NB4 (cell line): ENCODE data around the gene NPTX2.

Experiments used
- DNase-seq: peaks from one replicate; pipeline ENCODE4 v3.0.0; 2010; ENCODE audit warnings: low read depth
- H3K4me3 ChIP-seq: one replicate; pipeline ENCODE4 v1.5.1; 2011; ENCODE audit warnings: mild to moderate bottlenecking, low read depth, low read length, moderate library complexity
- CTCF ChIP-seq: IDR thresholded peaks from one replicate; pipeline ENCODE4 v1.5.1; 2012; ENCODE audit warnings: low read depth, low read length
- MAX ChIP-seq: IDR thresholded peaks from 2 replicates; pipeline ENCODE4 v1.6.1; 2011; ENCODE audit warnings: low read depth, low read length
- MYC ChIP-seq: IDR thresholded peaks from 2 replicates; pipeline ENCODE4 v1.6.1; 2011; ENCODE audit warnings: low read depth, low read length
- POLR2A ChIP-seq: IDR thresholded peaks from 2 replicates; pipeline ENCODE4 v1.6.1; 2011; ENCODE audit warnings: mild to moderate bottlenecking; ENCODE audit not compliant: insufficient read length; ENCODE audit errors: extremely low read depth

The NPTX2 gene

GRCh38 chr7:98657736-98658135 lies 40.7 kb downstream of the NPTX2 start:
- H3K4me3 ChIP-seq, result no peak overlapping the region

GRCh38 chr7:98659756-98660155 lies 42.7 kb downstream of the NPTX2 start:
- H3K4me3 ChIP-seq, result no peak overlapping the region
- no peak for DNase-seq
- no peak for TF ChIP-seq MAX
- no peak for TF ChIP-seq MYC
- TF ChIP-seq CTCF, result no peak
- no peak for TF ChIP-seq POLR2A

More at GRCh38 chr7:98657736-98658135, 40.7 kb downstream of the NPTX2 start:
- TF ChIP-seq MAX, result no peak
- TF ChIP-seq MYC, result no peak
- TF ChIP-seq POLR2A, result no peak
- no peak for TF ChIP-seq CTCF
- no peak for DNase-seq

GRCh38 chr7:98661607-98662006 lies 44.5 kb downstream of the NPTX2 start:
- no peak for DNase-seq
- TF ChIP-seq CTCF, result no peak
- no peak for TF ChIP-seq POLR2A
- no peak for TF ChIP-seq MYC
- TF ChIP-seq MAX, result no peak
- no peak overlapping the region for H3K4me3 ChIP-seq

GRCh38 chr7:98662289-98662688 lies 45.2 kb downstream of the NPTX2 start:
- DNase-seq, result no peak
- TF ChIP-seq MAX (no peak), MYC (no peak)

GRCh38 chr7:98664882-98665281 lies 47.8 kb downstream of the NPTX2 start:
- no peak overlapping the region for H3K4me3 ChIP-seq
- TF ChIP-seq MYC (no peak), CTCF (no peak), MAX (no peak), POLR2A (no peak)
- DNase-seq, result no peak

More at GRCh38 chr7:98662289-98662688, 45.2 kb downstream of the NPTX2 start:
- no peak overlapping the region for H3K4me3 ChIP-seq

- H3K4me3 ChIP-seq, result no peak overlapping the region
- TF ChIP-seq POLR2A (no peak), MAX (no peak), MYC (no peak), CTCF (no peak)
- DNase-seq, result no peak
Observed at GRCh38 chr7:98668255-98668654, 51.2 kb downstream of the NPTX2 start.
